ENCODE results near the gene EIF1B. TPM values are rescaled to one million over a fixed set of nuclear protein-coding genes. Genes with fewer than 3 reads are reported as not detected.

Gene EIF1B
- total RNA-seq, 6 donors from 2014 or later, result 26.2 to 49.1 (median 38.8) TPM

GRCh38 chr3:40337136-40338108, 27.9 kb downstream of the EIF1B start:
- H3K4me1 ChIP-seq, result no peaks in the 10 kb centered on the region
- no peaks in the 10 kb centered on the region for H3K9me3 ChIP-seq
- no peaks in the 10 kb centered on the region for H3K36me3 ChIP-seq
- H3K27ac ChIP-seq, result no peak overlapping the region
- H3K27me3 ChIP-seq, result no peaks in the 10 kb centered on the region
- WGBS, 2 donors, result 78% methylated on average over 9 of the region's 9 CpGs
- no peak for DNase-seq
- ATAC-seq (ENCODE audit: low FRiP score in 2 of 2), result no peak
- H3K4me3 ChIP-seq, result no peak overlapping the region
- TF ChIP-seq EP300 (IDR thresholded peaks at IDR 0.05), result no peak

- Histone ChIP-seq H3K36me3 (no peaks in the 10 kb centered on the region), H3K27ac (no peak overlapping the region), H3K4me1 (no peaks in the 10 kb centered on the region), H3K9me3 (no peaks in the 10 kb centered on the region), H3K27me3 (no peaks in the 10 kb centered on the region), H3K4me3 (no peak overlapping the region)
- no peak for DNase-seq
- 74 to 90% methylated on average over 1 of the region's 1 CpG for WGBS, 2 donors
- TF ChIP-seq EP300 (IDR thresholded peaks at IDR 0.05) (no peak), POLR2AphosphoS5 (IDR thresholded peaks at IDR 0.05) (no peak), POLR2A (IDR thresholded peaks at IDR 0.05) (no peak), CTCF (IDR thresholded peaks at IDR 0.05) (no peak)
- ATAC-seq (ENCODE audit: low FRiP score in 2 of 2), result no peak
Observed at GRCh38 chr3:40339871-40340270, 30.4 kb downstream of the EIF1B start.

- Histone ChIP-seq H3K27ac (no peak overlapping the region), H3K27me3 (no peaks in the 10 kb centered on the region), H3K4me3 (no peak overlapping the region), H3K4me1 (no peaks in the 10 kb centered on the region), H3K9me3 (no peaks in the 10 kb centered on the region), H3K36me3 (no peaks in the 10 kb centered on the region)
- TF ChIP-seq POLR2A (IDR thresholded peaks at IDR 0.05) (no peak), POLR2AphosphoS5 (IDR thresholded peaks at IDR 0.05) (no peak), EP300 (IDR thresholded peaks at IDR 0.05) (no peak), CTCF (IDR thresholded peaks at IDR 0.05) (no peak)
- ATAC-seq (ENCODE audit: low FRiP score in 2 of 2) (no peak), DNase-seq (no peak)
- WGBS, 2 donors, result 65 to 70% methylated on average over 1 of the region's 1 CpG
Observed at GRCh38 chr3:40340541-40341170, 31.1 kb downstream of the EIF1B start.

- Histone ChIP-seq H3K4me1 (no peaks in the 10 kb centered on the region), H3K9me3 (no peaks in the 10 kb centered on the region), H3K4me3 (no peak overlapping the region), H3K36me3 (no peaks in the 10 kb centered on the region), H3K27me3 (no peaks in the 10 kb centered on the region), H3K27ac (no peak overlapping the region)
- DNase-seq (no peak), ATAC-seq (ENCODE audit: low FRiP score in 2 of 2) (no peak)
- TF ChIP-seq POLR2A (IDR thresholded peaks at IDR 0.05), result no peak
- TF ChIP-seq CTCF (IDR thresholded peaks at IDR 0.05), result no peak
- no peak for TF ChIP-seq POLR2AphosphoS5 (IDR thresholded peaks at IDR 0.05)
- TF ChIP-seq EP300 (IDR thresholded peaks at IDR 0.05), result no peak
Observed at GRCh38 chr3:40341671-40342070, 32.2 kb downstream of the EIF1B start.

GRCh38 chr3:40350529-40350928, 41.0 kb downstream of the EIF1B start:
- Histone ChIP-seq H3K27ac (no peak overlapping the region), H3K36me3 (no peaks in the 10 kb centered on the region), H3K4me1 (no peaks in the 10 kb centered on the region), H3K9me3 (peaks cover 0 to 12% (median 6%) of the 10 kb centered on the region in 4 donors), H3K4me3 (no peak overlapping the region), H3K27me3 (no peaks in the 10 kb centered on the region)
- TF ChIP-seq POLR2A (IDR thresholded peaks at IDR 0.05), result no peak
- TF ChIP-seq EP300 (IDR thresholded peaks at IDR 0.05), result no peak
- no peak for TF ChIP-seq POLR2AphosphoS5 (IDR thresholded peaks at IDR 0.05)
- TF ChIP-seq CTCF (IDR thresholded peaks at IDR 0.05), result no peak
- ATAC-seq (ENCODE audit: low FRiP score in 2 of 2) (no peak), DNase-seq (no peak)

Measured in upper lobe of left lung (tissue), 6 donors.